ENCODE results near the gene FTL.

- TF ChIP-seq, protein P1, sequence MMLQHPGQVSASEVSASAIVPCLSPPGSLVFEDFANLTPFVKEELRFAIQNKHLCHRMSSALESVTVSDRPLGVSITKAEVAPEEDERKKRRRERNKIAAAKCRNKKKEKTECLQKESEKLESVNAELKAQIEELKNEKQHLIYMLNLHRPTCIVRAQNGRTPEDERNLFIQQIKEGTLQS (IDR thresholded peaks at IDR 0.05), result no peak
- TF ChIP-seq, protein P2, sequence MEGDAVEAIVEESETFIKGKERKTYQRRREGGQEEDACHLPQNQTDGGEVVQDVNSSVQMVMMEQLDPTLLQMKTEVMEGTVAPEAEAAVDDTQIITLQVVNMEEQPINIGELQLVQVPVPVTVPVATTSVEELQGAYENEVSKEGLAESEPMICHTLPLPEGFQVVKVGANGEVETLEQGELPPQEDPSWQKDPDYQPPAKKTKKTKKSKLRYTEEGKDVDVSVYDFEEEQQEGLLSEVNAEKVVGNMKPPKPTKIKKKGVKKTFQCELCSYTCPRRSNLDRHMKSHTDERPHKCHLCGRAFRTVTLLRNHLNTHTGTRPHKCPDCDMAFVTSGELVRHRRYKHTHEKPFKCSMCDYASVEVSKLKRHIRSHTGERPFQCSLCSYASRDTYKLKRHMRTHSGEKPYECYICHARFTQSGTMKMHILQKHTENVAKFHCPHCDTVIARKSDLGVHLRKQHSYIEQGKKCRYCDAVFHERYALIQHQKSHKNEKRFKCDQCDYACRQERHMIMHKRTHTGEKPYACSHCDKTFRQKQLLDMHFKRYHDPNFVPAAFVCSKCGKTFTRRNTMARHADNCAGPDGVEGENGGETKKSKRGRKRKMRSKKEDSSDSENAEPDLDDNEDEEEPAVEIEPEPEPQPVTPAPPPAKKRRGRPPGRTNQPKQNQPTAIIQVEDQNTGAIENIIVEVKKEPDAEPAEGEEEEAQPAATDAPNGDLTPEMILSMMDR (IDR thresholded peaks at IDR 0.05; ENCODE audit: low read depth, low read length, missing input control), result no peak
- no peak for TF ChIP-seq RAD21 (IDR thresholded peaks at IDR 0.05)
- TF ChIP-seq HNF4G (IDR thresholded peaks at IDR 0.05), result no peak
- no peak for TF ChIP-seq YY1 (IDR thresholded peaks at IDR 0.05)
- TF ChIP-seq GABPA (IDR thresholded peaks at IDR 0.05 in 1 of 2, conservative IDR thresholded peaks at IDR 0.05 in 1 of 2), result no peak
- TF ChIP-seq JUND (IDR thresholded peaks at IDR 0.05), result no peak
These were observed 40.0 kb downstream of the FTL start for GRCh38 chr19:49004964-49005614.
